HL-60 (cell line): ENCODE data around the gene MRPS21.
A peak's percentile ranks its signal among the peaks of the same experiment; 100 is the strongest.

Experiments used
- DNase-seq, 2 experiments: peaks; one replicate each; pipeline ENCODE4 v3.0.0-alpha.2; 2010 to 2020; ENCODE audit warnings: low read depth in 1 of 2, low spot score in 1 of 2
- H3K27ac ChIP-seq: fragments of 250-450 bp; sonication (Bioruptor Pico); replicated peaks from 2 replicates; pipeline ENCODE4 v1.5.1; 2020; ENCODE audit warnings: mild to moderate bottlenecking, moderate library complexity
- H3K27me3 ChIP-seq: fragments of 250-450 bp; sonication (Bioruptor Pico); 2 replicates; pipeline ENCODE4 v1.5.1; 2021; ENCODE audit warnings: mild to moderate bottlenecking, moderate library complexity; ENCODE audit not compliant: insufficient read depth, poor library complexity, severe bottlenecking
- H3K4me3 ChIP-seq: replicated peaks from 2 replicates; pipeline ENCODE4 v1.5.1; 2011; ENCODE audit warnings: mild to moderate bottlenecking, control low read depth, low read length; ENCODE audit not compliant: insufficient read depth
- CTCF ChIP-seq: IDR thresholded peaks from one replicate; pipeline ENCODE4 v1.5.1; 2011; ENCODE audit warnings: low read length, control low read depth, inconsistent platforms; ENCODE audit not compliant: insufficient read depth
- GABPA ChIP-seq: IDR thresholded peaks from 2 replicates; pipeline ENCODE4 v1.6.1; 2012; ENCODE audit warnings: low read depth
- POLR2AphosphoS5 ChIP-seq: IDR thresholded peaks from 2 replicates; pipeline ENCODE4 v1.6.1; 2012; ENCODE audit warnings: low read depth
- REST ChIP-seq: IDR thresholded peaks from 2 replicates; pipeline ENCODE4 v1.6.1; 2012; ENCODE audit warnings: low read depth; ENCODE audit not compliant: insufficient replicate concordance
- SPI1 ChIP-seq: IDR thresholded peaks from 2 replicates; pipeline ENCODE4 v1.6.1; 2012; ENCODE audit warnings: low read depth, mild to moderate bottlenecking, borderline replicate concordance

Gene MRPS21

GRCh38 chr1:150259758-150260669, 33.6 kb upstream of the MRPS21 start:
- H3K27ac ChIP-seq, result no peak overlapping the region
- H3K4me3 ChIP-seq, result no peak overlapping the region
- TF ChIP-seq CTCF (no peak), REST (no peak), POLR2AphosphoS5 (no peak), SPI1 (no peak), GABPA (no peak)
- H3K27me3 ChIP-seq, result peaks cover 4% of the 10 kb centered on the region
- no peak for DNase-seq

- H3K27me3 ChIP-seq, result peaks cover 4% of the 10 kb centered on the region
- DNase-seq, result no peak
- TF ChIP-seq CTCF (no peak), POLR2AphosphoS5 (no peak), REST (no peak), GABPA (no peak), SPI1 (no peak)
- no peak overlapping the region for H3K4me3 ChIP-seq
- H3K27ac ChIP-seq, result no peak overlapping the region
Observed at GRCh38 chr1:150261367-150261766, 32.3 kb upstream of the MRPS21 start.

- 0 out of 2 replicates have a peak overlapping the region, but pooled peaks have one; percentile 11 for H3K27ac ChIP-seq
- TF ChIP-seq POLR2AphosphoS5 (0 out of 2 replicates have a peak, but pooled peaks have one; percentile 7), GABPA (no peak)
Observed at GRCh38 chr1:150262388-150263320, 31.0 kb upstream of the MRPS21 start.

GRCh38 chr1:150263549-150263948, 30.1 kb upstream of the MRPS21 start:
- DNase-seq, result no peak
- Histone ChIP-seq H3K4me3 (no peak overlapping the region), H3K27me3 (no peaks in the 10 kb centered on the region), H3K27ac (no peak overlapping the region)
- TF ChIP-seq POLR2AphosphoS5 (no peak), CTCF (no peak), GABPA (no peak), SPI1 (no peak), REST (no peak)

More at GRCh38 chr1:150262388-150263320, 31.0 kb upstream of the MRPS21 start:
- peak in 1 of 2 experiments; percentile 27 for DNase-seq
- Histone ChIP-seq H3K4me3 (no peak overlapping the region), H3K27me3 (no peaks in the 10 kb centered on the region)
